Right lobe of liver (tissue), 6 donors: Measurements from ENCODE around the gene ARGFX. TPM values are rescaled to one million over a fixed set of nuclear protein-coding genes. Genes with fewer than 3 reads are reported as not detected.
"Not testable (repeated sequence)": the region's sequence is repeated elsewhere in the genome, so short reads cannot be mapped to it uniquely, and the experiment has no call there.

Experiments used
- ATAC-seq, 4 donors: fragments of 200-7000 bp; cut with Tn5 transposase; one replicate each; pipeline ENCODE4 v1.9.1; 2020; ENCODE audit warnings: mild to moderate bottlenecking in 4 of 4, moderate library complexity in 4 of 4
- DNase-seq, 3 donors: peaks; one replicate each; pipeline ENCODE4 v3.0.0-alpha.2; 2020
- H3K27ac ChIP-seq, 3 donors: fragments of 200-600 bp; one replicate each; pipeline ENCODE4 v1.8.0; 2022
- H3K27me3 ChIP-seq, 2 donors: fragments of 200-600 bp; one replicate each; pipeline ENCODE4 v1.8.0; 2022
- H3K36me3 ChIP-seq, 4 donors: fragments of 200-600 bp; sonication (generic) in 1 of 4; one replicate each; pipeline versions ENCODE4 v1.5.1 to v1.8.0; 2017 to 2022; ENCODE audit warnings: control low read depth in 1 of 4
- H3K4me1 ChIP-seq, 4 donors: fragments of 200-600 bp; sonication (generic) in 1 of 4; one replicate each; pipeline versions ENCODE4 v1.5.1 to v1.8.0; 2017 to 2022; ENCODE audit warnings: control low read depth in 1 of 4
- H3K4me3 ChIP-seq, 3 donors: fragments of 200-600 bp; one replicate each; pipeline ENCODE4 v1.8.0; 2022
- H3K9me3 ChIP-seq, 4 donors: fragments of 200-600 bp; sonication (generic) in 1 of 4; one replicate each; pipeline versions ENCODE4 v1.5.1 to v1.8.0; 2017 to 2022; ENCODE audit warnings: control low read depth in 1 of 4
- CTCF ChIP-seq, 4 donors: fragments of 200-600 bp in 3 of 4; fragments of 450-650 bp in 1 of 4; IDR thresholded peaks; one replicate each; pipeline versions ENCODE4 v1.5.1 to v1.8.0; 2016 to 2022; ENCODE audit warnings: antibody characterized with exemption in 4 of 4, mild to moderate bottlenecking in 2 of 4
- POLR2A ChIP-seq: fragments of 450-650 bp; IDR thresholded peaks from one replicate; pipeline ENCODE4 v1.6.1; 2017; ENCODE audit warnings: antibody characterized with exemption, mild to moderate bottlenecking
- WGBS: methylation state at CpG from one replicate; pipeline ENCODE4 v1.1.6; 2018; ENCODE audit warnings: low coverage, low lambda C conversion rate; ENCODE audit not compliant: insufficient coverage; ENCODE audit errors: missing lambda C conversion rate; 5-methylcytosine and 5-hydroxymethylcytosine counted together
- intact Hi-C, 2 donors: fragments of 100-400 bp; cut with DNase I; formaldehyde crosslinking; loops; one replicate each; pipeline versions ENCODE4 v1.11.2 to v1.14.1; 2022
- total RNA-seq, 6 experiments: library from RNA; depleted of rRNA in 2 of 6; stranded (reverse); fragments of >200 nt in 2 of 6; fragmentation: NEBNext Ultra II Directional in 3 of 6; extraction: Animal tissue kit (Norgen Biotek cat#: 25700) in 3 of 6; gene quantifications; one replicate each; pipeline versions ENCODE4 v1.1.0 to v1.2.4, GENCODE V29; 2016 to 2023
- donor health status: DM: no; HTN: yes; CAD: no.
- donor health status: DM: no; HTN: no; CAD: no.
- donor health status: DM: no; HTN: no; CAD: no.
- donor health status: DM: no; HTN: yes; CAD: no.
- donor health status: DM: no; HTN: yes; CAD: no.

ARGFX gene
- total RNA-seq, 6 experiments from 2014 or later = not detected

DNA sequence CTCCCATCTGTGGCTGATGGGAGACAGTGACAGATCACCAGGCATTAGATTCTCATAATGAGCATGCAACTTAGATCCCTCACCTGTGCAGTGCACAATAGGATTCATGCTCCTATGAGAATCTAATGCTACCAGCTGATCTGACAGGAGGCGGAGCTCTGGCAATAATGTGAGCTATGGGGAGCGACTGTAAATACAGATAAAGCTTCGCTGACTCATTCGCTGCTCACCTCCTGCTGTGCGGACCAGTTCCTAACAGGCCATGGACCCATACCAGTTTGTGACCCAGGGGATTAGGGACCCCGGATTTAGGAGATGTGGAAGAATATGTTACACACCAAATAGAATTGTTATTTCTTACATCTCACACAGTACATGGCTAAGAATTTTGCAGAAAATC is 6.7 kb downstream of the ARGFX start:
- H3K36me3 ChIP-seq = no peaks in the 10 kb centered on the region
- no peak overlapping the region for H3K4me3 ChIP-seq
- no peaks in the 10 kb centered on the region for H3K27me3 ChIP-seq
- no peaks in the 10 kb centered on the region for H3K4me1 ChIP-seq
- 57% methylated on average over 3 of the region's 6 CpGs for WGBS
- intact Hi-C loops = no loop called here
- no peaks in the 10 kb centered on the region for H3K9me3 ChIP-seq
- no peak for ATAC-seq
- H3K27ac ChIP-seq = no peak overlapping the region
- no peak for TF ChIP-seq POLR2A
- TF ChIP-seq CTCF (IDR thresholded peaks at IDR 0.05) = no peak
- no peak for DNase-seq

DNA sequence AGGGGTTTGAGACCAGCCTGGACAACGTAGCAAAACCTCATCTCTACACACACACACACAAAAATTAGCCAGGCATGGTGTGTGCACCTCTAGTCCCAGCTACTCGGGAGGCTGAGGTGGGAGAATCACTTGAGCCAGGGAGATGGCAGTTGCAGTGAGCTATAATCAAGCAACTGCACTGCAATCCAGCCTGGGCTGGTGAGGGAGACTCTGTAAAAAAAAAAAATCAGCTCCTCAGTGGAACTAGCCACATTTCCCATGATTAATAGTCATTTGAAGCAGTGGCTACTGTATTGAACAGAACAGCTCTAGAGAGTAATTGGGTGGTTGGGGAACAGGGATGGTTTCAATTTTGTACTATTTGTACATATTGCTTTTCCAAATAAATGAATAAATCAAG is 13.9 kb downstream of the ARGFX start:
- H3K4me1 ChIP-seq = no peaks in the 10 kb centered on the region
- H3K27me3 ChIP-seq = no peaks in the 10 kb centered on the region
- H3K4me3 ChIP-seq = no peak overlapping the region
- H3K27ac ChIP-seq = no peak overlapping the region
- H3K36me3 ChIP-seq = no peaks in the 10 kb centered on the region
- DNase-seq (no peak), ATAC-seq (no peak)
- no peaks in the 10 kb centered on the region for H3K9me3 ChIP-seq
- intact Hi-C loops = no loop called here
- WGBS = 58% methylated on average over 2 of the region's 2 CpGs
- TF ChIP-seq POLR2A = no peak
- TF ChIP-seq CTCF (IDR thresholded peaks at IDR 0.05) = no peak

- no peak for DNase-seq
- no peak overlapping the region for H3K4me3 ChIP-seq
- H3K36me3 ChIP-seq = no peaks in the 10 kb centered on the region
- H3K27me3 ChIP-seq = no peaks in the 10 kb centered on the region
- ATAC-seq = no peak
- H3K27ac ChIP-seq = no peak overlapping the region
- H3K9me3 ChIP-seq = no peaks in the 10 kb centered on the region
- H3K4me1 ChIP-seq = no peaks in the 10 kb centered on the region
- TF ChIP-seq CTCF (IDR thresholded peaks at IDR 0.05) (no peak), POLR2A (no peak)
- intact Hi-C loops = no loop called here
- WGBS = 67% methylated on average over 1 of the region's 1 CpG
Observed at GRCh38 chr3:121584418-121584817, 16.7 kb downstream of the ARGFX start.

- no peaks in the 10 kb centered on the region for H3K36me3 ChIP-seq
- 32% methylated on average over 10 of the region's 11 CpGs for WGBS
- ATAC-seq (peak; percentile 80 to 84 (median 83)), DNase-seq (peak; percentile 51 to 76 (median 71))
- TF ChIP-seq CTCF (IDR thresholded peaks at IDR 0.05) = peak in 3 of 4 donors; percentile 17 to 34 (median 25)
- no peak for TF ChIP-seq POLR2A
- peak within 1 kb of the TSS in 1 of 3 donors; percentile 47 for H3K27ac ChIP-seq
- H3K4me3 ChIP-seq = no peak within 1 kb of the TSS
- no peaks in the 10 kb centered on the region for H3K9me3 ChIP-seq
- intact Hi-C loops = no loop called here
- H3K4me1 ChIP-seq = peaks cover 0 to 38% (median 7%) of the 10 kb centered on the region in 4 donors
- no peaks in the 10 kb centered on the region for H3K27me3 ChIP-seq
Observed at GRCh38 chr3:121592856-121593702, 25.3 kb downstream of the ARGFX start, which contains the start of gene FBXO40. TSS of gene FBXO40 (plus strand) at chr3:121593379. CDS start at chr3:121620576, 27,197 bp downstream.

DNA sequence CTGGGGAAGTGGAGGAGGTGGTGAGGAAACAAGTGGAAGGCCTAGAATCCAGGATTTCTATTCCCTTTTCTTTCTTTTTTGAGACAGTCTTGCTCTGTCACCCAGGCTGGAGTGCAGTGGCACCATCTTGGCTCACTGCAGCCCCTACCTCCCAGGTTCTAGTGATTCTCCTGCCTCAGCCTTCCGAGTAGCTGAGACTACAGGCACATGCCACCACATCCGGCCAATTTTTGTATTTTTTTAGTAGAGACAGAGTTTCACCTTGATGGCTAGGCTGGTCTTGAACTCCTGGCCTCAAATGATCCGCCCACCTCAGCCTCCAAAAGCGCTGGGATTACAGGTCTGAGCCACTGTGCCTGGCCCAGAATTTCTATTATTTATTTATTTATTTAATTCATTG is 26.1 kb downstream of the ARGFX start:
- not testable (repeated sequence) for ATAC-seq

More for the DNA sequence above, 26.1 kb downstream of the ARGFX start:
- H3K9me3 ChIP-seq, DNase-seq, H3K4me3 ChIP-seq, H3K27me3 ChIP-seq, intact Hi-C loops, H3K36me3 ChIP-seq: not testable (repeated sequence)
- 81% methylated on average over 3 of the region's 4 CpGs for WGBS
- Histone ChIP-seq H3K4me1 (peaks cover 0 to 38% (median 7%) of the 10 kb centered on the region in 4 donors), H3K27ac (peak overlapping the region in 1 of 3 donors; percentile 47)
